Bronchial epithelial cell (primary cell): ENCODE data around the gene DOHH. TPM values are rescaled to one million over a fixed set of nuclear protein-coding genes. Genes with fewer than 3 reads are reported as not detected.
A peak's percentile ranks its signal among the peaks of the same experiment; 100 is the strongest.

Experiments used
- DNase-seq: peaks from one replicate; pipeline ENCODE4 v3.0.0-alpha.2; 2010; ENCODE audit warnings: low read depth
- FAIRE-seq: peaks from 2 replicates; lab custom pipeline; 2011; peaks lifted over from hg19 to GRCh38; lab: Jason Lieb, UNC
- H3K27me3 ChIP-seq: 2 replicates; pipeline ENCODE4 v1.5.1; 2011; ENCODE audit warnings: low read length; ENCODE audit not compliant: control insufficient read depth, insufficient read depth
- H3K36me3 ChIP-seq: 2 replicates; pipeline ENCODE4 v1.5.1; 2011; ENCODE audit warnings: low read length; ENCODE audit not compliant: control insufficient read depth, insufficient read depth
- H3K4me3 ChIP-seq: 2 replicates; pipeline ENCODE4 v1.5.1; 2011; ENCODE audit warnings: mild to moderate bottlenecking, low read depth, low read length, control low read depth
- total RNA-seq: library from RNA; depleted of rRNA; stranded (reverse); fragments of >200 nt; gene quantifications from 2 replicates; pipeline ENCODE4 v1.2.1, GENCODE V29; 2014
- TF ChIP-seq, protein P1 (sequence below): IDR thresholded peaks from 2 replicates; pipeline ENCODE4 v1.5.1; 2011; ENCODE audit warnings: mild to moderate bottlenecking, moderate library complexity, low read length, control low read depth, inconsistent platforms; ENCODE audit not compliant: insufficient read depth, severe bottlenecking

The DOHH gene
- total RNA-seq, 1 donor from 2014 or later, result 17.1 TPM

DNA sequence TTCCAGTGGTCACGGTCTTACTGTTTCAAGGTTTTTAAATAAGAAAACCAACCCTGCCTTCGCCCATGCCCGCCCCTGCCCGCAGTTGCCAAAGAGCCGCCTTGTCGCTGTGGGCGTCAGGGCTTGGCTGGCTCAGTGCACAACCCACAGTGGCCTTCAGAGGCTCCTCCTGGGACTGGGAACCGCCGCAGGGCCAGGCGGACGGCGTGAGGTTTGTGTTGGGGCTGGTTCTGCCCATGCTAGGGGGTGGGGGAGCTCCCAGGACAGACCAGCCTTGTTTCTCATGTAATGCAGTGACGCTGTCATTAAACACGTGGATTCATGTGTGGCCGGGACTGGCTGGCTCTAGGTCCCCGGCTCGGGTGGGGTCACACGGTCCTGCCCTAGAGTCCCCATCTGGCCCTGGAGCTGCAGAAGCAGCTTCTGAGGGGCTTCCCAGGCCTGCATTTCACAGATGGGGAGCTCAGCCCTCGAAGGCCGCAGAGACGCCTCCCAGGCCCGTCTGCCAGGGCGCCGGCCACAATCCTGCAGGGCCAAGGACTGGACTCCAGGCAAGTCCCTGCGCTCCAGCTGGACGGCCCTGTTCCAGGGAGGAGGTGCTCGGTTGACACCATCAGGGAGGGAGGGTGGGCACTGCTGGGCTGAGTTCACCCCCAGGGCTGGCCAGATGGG lies 36.1 kb upstream of the DOHH start:
- peaks cover 21% of the 10 kb centered on the region for H3K36me3 ChIP-seq
- TF ChIP-seq, protein P1, sequence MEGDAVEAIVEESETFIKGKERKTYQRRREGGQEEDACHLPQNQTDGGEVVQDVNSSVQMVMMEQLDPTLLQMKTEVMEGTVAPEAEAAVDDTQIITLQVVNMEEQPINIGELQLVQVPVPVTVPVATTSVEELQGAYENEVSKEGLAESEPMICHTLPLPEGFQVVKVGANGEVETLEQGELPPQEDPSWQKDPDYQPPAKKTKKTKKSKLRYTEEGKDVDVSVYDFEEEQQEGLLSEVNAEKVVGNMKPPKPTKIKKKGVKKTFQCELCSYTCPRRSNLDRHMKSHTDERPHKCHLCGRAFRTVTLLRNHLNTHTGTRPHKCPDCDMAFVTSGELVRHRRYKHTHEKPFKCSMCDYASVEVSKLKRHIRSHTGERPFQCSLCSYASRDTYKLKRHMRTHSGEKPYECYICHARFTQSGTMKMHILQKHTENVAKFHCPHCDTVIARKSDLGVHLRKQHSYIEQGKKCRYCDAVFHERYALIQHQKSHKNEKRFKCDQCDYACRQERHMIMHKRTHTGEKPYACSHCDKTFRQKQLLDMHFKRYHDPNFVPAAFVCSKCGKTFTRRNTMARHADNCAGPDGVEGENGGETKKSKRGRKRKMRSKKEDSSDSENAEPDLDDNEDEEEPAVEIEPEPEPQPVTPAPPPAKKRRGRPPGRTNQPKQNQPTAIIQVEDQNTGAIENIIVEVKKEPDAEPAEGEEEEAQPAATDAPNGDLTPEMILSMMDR, result no peak

DNA sequence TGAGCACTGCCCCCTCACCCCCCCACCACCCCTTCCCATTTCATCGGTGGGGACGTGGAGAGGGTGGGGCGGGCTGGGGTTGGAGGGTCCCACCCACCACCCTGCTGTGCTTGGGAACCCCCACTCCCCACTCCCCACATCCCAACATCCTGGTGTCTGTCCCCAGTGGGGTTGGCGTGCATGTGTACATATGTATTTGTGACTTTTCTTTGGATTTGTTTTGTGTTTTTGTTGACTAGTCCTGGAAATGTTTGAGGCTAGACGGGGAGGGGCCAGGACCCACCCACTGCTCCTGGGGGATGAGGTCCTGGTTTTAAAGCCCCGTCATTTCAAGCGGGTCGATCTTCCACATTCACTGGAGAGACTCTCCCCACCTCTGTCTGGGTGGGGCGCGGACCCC lies 35.5 kb upstream of the DOHH start:
- H3K4me3 ChIP-seq, result no peak overlapping the region
- TF ChIP-seq, protein P1, result no peak
- DNase-seq (no peak), FAIRE-seq (no peak)
- H3K27me3 ChIP-seq, result no peaks in the 10 kb centered on the region
- H3K36me3 ChIP-seq, result peaks cover 23% of the 10 kb centered on the region

More for the DNA sequence above, 36.1 kb upstream of the DOHH start:
- FAIRE-seq (no peak), DNase-seq (no peak)
- Histone ChIP-seq H3K4me3 (no peak overlapping the region), H3K27me3 (no peaks in the 10 kb centered on the region)

DNA sequence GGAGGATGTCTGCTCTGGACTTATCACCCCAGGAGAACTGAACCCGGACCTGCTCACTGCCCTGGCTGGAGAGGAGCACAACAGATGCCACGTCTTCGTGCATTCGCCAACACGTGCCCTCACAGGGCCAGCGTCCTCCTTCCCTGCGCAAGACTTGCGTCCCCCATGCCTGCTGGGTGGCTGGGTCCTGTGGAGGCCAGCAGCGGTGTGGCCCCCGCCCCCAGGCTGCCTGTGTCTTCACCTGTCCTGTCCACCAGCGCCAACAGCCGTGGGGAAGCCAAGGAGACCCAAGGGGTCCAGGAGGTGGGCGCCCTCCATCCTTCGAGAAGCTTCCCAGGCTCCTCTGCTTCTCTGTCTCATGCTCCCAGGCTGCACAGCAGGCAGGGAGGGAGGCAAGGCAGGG lies 35.1 kb upstream of the DOHH start:
- DNase-seq (no peak), FAIRE-seq (peak; percentile 32)
- TF ChIP-seq, protein P1, result no peak
- no peaks in the 10 kb centered on the region for H3K27me3 ChIP-seq
- peaks cover 25% of the 10 kb centered on the region for H3K36me3 ChIP-seq
- no peak overlapping the region for H3K4me3 ChIP-seq

DNA sequence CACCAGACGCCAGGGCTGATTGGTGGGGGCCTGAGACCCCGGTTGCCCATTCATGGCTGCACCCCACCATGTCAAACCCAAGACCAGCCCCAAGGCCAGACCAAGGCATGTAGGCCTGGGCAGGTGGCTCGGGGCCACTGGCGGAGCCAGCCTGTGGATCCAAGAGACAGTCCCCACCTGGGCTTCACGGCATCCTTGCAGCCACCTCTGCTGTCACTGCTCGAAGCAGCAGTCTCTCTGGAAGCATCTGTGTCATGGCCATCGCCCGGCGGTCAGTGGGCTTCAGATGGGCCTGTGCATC lies 34.7 kb upstream of the DOHH start:
- Histone ChIP-seq H3K27me3 (no peaks in the 10 kb centered on the region), H3K36me3 (peaks cover 25% of the 10 kb centered on the region), H3K4me3 (no peak overlapping the region)
- TF ChIP-seq, protein P1, result no peak
- FAIRE-seq (no peak), DNase-seq (no peak)

DNA sequence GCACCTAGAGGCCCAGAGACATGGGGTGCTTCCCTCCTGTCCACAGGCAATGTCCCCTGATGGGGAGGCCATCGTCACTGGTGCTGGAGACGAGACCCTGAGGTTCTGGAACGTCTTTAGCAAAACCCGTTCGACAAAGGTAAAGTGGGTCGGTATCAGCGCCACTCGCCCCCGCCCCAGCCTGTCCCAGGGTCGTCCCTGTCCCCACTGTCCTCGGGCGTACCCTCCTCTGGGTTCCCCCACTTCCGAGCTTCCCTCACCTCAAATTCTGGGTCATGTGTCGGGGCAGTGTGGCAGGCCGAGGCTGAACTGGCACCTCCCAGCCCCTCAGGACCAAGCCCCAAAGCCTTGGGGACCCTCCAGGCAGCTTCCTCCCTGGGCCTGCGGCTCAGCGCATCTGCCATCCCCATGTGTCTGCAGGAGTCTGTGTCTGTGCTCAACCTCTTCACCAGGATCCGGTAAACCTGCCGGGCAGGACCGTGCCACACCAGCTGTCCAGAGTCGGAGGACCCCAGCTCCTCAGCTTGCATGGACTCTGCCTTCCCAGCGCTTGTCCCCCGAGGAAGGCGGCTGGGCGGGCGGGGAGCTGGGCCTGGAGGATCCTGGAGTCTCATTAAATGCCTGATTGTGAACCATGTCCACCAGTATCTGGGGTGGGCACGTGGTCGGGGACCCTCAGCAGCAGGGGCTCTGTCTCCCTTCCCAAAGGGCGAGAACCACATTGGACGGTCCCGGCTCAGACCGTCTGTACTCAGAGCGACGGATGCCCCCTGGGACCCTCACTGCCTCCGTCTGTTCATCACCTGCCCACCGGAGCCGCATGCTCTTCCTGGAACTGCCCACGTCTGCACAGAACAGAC lies 34.1 kb upstream of the DOHH start:
- DNase-seq (no peak), FAIRE-seq (no peak)
- H3K36me3 ChIP-seq, result peaks cover 25% of the 10 kb centered on the region
- TF ChIP-seq, protein P1, result no peak
- no peak overlapping the region for H3K4me3 ChIP-seq
- no peaks in the 10 kb centered on the region for H3K27me3 ChIP-seq
